Fibroblast of pulmonary artery (primary cell): ENCODE data around the gene MTR.

Experiments used
- DNase-seq: peaks from one replicate; pipeline ENCODE4 v3.0.0-alpha.2; 2010; ENCODE audit warnings: low read depth
- H3K4me3 ChIP-seq: replicated peaks from 2 replicates; pipeline ENCODE4 v1.5.1; 2011; ENCODE audit warnings: low read depth, mild to moderate bottlenecking, control low read depth, low read length, moderate library complexity
- TF ChIP-seq, protein P1 (sequence below): IDR thresholded peaks from 2 replicates; pipeline ENCODE4 v1.5.1; 2011; ENCODE audit warnings: mild to moderate bottlenecking, control low read depth, low read length, inconsistent platforms; ENCODE audit errors: missing control alignments

MTR gene

DNA sequence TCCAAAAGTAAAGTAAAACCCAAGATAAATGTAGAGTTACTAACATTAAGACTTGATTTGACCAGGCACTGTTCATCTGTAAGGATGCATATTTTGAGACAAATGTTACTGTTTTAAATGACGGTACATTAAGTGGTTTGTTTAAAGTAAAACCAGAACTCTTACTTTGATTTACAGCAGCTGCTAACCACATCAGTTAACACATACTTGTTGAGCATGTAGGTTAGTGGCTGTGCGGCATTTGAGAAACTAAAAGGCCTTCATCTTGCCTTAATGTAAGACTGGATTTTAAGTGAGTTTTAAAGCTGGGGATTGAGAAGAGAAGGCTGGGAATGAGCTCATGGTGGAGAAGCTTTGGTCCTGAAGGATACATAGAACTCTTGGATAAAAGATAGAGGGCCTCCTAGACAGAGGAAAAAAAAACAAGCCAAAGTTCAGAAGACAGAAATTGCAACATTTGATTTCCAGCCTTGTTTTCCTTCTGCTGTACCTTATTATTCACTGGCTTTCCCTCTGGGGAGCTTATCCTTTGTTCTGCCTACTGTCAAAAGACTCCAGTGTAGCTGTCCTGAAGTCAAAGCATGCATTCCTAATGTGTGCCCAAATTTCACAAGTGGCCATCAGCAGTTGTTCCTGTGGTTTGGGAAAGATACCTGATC, 66.6 kb downstream of the MTR start:
- TF ChIP-seq, protein P1, sequence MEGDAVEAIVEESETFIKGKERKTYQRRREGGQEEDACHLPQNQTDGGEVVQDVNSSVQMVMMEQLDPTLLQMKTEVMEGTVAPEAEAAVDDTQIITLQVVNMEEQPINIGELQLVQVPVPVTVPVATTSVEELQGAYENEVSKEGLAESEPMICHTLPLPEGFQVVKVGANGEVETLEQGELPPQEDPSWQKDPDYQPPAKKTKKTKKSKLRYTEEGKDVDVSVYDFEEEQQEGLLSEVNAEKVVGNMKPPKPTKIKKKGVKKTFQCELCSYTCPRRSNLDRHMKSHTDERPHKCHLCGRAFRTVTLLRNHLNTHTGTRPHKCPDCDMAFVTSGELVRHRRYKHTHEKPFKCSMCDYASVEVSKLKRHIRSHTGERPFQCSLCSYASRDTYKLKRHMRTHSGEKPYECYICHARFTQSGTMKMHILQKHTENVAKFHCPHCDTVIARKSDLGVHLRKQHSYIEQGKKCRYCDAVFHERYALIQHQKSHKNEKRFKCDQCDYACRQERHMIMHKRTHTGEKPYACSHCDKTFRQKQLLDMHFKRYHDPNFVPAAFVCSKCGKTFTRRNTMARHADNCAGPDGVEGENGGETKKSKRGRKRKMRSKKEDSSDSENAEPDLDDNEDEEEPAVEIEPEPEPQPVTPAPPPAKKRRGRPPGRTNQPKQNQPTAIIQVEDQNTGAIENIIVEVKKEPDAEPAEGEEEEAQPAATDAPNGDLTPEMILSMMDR: no peak
- no peak overlapping the region for H3K4me3 ChIP-seq
- DNase-seq: peak; percentile 24

DNA sequence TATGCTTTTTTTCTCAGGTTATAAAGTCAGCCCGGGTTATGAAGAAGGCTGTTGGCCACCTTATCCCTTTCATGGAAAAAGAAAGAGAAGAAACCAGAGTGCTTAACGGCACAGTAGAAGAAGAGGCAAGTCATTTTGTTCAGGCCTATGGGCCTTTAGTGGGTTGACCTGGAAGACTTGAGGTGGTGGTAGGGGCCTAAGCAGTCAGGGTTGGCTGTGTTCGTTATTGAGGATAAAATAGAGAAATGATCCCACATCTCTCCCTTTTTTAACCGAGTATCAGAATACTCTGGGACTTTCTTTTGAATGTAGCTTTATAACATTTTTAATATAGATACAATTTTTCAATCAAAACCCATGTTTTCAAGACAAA, 67.1 kb downstream of the MTR start:
- TF ChIP-seq, protein P1: no peak
- DNase-seq: no peak
- H3K4me3 ChIP-seq: no peak overlapping the region

DNA sequence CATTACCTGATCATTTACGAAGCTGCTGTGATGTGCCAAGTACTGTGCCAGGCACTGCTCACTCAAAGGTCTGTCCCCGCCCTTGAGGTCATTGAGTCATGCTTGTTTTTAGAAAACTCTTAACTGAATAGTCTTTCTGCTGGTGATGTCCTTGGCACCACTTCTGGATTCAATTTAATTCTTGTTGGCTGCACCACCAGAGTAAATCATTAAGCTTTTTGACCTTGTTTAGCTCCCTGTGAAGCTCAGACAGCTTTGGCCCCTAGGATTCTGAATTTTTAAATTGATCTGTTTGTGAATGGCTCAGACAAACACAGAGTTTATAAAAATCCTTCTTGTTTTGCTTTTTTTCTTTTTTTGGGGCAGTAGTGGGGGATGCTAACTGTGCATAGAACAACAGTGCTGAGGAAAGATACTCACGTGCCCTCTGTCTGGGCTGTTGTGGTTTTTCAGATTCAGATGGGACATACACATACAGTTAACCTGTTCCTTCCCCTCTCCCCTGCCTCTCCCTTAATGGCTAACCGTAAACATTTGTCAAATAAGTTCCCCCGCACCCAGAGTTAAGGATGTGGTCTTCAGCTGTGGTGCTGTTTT, 67.6 kb downstream of the MTR start:
- TF ChIP-seq, protein P1: no peak
- no peak for DNase-seq
- no peak overlapping the region for H3K4me3 ChIP-seq

DNA sequence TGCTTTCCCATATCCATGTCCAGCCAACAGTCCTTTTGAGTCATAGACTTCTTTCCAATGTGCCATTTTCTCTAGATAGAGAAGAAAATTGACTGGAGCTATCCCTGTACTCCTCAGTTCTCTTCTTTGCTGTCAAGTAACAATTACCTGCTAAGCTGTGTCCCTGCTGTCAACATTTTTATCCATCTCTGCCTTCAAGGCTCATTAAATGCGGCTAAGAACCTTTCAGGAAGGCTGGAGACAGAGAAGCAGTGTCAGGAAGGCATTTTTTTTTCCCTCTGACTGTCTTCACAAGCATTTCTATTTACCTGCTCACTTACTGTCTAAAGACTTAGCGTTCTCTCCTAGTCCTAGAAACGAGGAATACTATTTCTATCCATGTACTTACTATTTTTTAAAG, 69.1 kb downstream of the MTR start:
- TF ChIP-seq, protein P1: no peak
- no peak for DNase-seq
- H3K4me3 ChIP-seq: no peak overlapping the region

DNA sequence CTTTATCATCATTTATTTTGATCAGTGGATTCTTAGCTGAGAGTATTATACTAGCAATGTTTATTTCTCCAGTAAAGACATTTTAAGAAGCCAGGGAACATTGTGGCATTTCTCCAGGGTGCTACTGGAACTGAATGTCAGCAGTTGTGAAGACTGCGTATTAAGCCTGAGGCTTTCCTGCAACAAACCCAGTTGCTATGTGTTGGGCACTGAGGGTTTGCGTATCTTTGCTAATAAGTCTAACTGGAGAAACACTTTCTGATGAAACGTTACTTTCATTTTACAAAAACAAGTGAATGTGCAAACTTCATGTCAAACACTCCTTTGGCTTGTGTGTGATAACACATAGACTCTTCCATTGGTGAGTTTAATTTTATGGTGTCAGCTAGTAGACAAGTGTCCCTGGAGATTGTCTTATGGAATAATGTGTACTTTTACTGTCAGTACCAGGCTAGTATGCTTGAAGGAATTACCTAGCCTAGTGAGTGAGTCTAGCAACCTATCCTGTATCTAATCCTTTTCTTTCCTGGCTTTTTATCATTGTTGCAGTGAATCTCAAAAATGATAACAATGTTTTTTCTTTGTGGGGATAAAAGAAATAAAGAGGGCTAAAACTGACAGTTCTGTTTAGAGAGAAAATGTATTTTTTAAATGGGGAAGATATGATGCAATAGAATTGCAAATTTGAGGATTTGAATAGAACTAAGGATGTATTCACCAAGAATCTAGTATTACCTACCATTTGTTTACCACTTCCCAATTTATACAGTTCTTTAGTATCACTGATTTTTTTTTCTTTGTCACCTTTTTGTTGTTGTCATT, 70.1 kb downstream of the MTR start:
- no peak overlapping the region for H3K4me3 ChIP-seq
- DNase-seq: no peak
- TF ChIP-seq, protein P1: no peak

DNA sequence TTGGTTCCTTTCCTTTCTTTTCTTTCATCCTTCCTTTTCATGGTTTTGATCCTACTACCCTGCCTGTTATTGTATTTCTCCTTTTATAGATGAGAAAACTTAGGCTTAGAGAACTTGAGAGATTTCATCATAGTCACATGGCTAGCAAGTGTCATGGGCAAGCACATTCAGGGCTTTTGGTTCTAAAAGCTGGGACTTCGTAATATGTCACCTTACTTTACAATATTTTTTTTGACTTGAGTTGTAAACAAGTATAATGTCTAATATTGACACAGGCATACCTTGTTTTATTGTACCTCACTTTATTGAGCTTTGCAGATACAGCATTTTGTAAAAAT, 70.7 kb downstream of the MTR start:
- no peak overlapping the region for H3K4me3 ChIP-seq
- TF ChIP-seq, protein P1: no peak
- no peak for DNase-seq
